Astrocyte of the hippocampus (primary cell): Measurements from ENCODE around the gene CUBN.

Experiments used
- DNase-seq: peaks from one replicate; pipeline ENCODE4 v3.0.0; 2011; ENCODE audit warnings: low read depth, low spot score

Gene CUBN

GRCh38 chr10:16789261-16789660, 340.4 kb downstream of the CUBN start:
- DNase-seq: peak; percentile 59

- no peak for DNase-seq
Measured at GRCh38 chr10:16788778-16789177, 340.8 kb downstream of the CUBN start.

DNA sequence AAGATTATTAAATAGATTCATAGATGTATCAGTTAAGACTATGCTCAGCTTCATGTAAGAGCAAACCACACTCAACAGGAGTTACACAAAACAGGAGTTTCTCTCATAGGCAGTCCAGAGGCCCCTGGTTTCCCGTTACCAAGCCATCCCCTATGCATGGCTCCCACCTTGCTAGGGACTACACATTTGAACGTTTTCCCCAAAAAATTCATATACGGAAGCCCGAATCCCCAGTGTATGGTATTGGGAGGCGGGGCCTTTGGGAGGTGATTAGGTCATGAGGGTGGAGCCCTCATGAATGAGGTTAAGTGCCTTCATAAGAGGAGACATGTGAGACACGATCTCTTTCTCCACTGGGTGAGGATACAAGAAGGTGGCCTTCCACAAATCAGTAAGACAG, 341.5 kb downstream of the CUBN start:
- DNase-seq: no peak

DNA sequence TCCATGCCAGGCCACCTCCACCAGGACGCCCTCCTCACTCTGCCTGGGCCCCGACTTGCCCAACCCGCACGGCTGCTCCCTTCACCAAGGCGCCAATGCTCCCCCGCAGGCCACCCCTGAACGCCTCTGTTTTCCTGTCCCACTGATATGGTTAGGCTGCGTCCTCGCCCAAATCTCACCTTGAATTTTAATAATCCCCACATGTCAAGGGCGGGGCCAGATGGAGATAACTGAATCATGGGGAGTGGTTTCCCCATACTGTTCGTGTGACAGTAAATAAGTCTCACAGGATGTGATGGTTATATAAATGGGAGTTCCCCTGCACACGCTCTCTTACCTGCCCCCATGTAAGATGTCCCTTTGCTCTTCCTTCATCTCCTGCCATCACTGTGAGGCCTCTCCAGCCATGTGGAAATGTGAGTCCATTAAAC, 342.2 kb downstream of the CUBN start:
- DNase-seq: no peak

DNA sequence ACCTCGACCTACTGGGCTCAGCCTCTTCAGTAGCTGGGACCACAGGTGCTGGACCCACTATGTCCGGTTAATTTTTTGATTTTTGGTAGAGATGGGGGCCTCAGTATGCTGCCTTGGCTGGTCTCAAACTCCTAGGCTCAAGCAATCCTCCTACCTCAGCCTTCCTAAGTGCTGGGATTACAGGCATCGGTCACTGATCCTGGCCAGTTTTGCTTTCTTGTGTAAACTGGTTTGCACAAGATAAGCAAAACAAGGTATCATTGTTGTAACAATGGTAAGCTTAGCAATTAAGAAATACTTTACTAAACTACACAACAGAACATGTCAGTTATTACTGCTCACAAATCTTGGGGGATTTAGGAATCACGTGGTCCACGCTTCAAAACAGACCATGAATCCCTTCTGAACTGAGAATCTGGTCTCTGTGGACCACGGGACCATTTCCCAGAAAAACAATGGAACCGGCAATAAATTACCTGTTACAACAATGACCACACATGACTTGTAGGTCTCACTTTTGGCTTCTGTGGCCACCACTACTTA, 349.2 kb downstream of the CUBN start:
- no peak for DNase-seq

- DNase-seq: no peak
Measured at GRCh38 chr10:16779384-16779915, 350.2 kb downstream of the CUBN start.

DNA sequence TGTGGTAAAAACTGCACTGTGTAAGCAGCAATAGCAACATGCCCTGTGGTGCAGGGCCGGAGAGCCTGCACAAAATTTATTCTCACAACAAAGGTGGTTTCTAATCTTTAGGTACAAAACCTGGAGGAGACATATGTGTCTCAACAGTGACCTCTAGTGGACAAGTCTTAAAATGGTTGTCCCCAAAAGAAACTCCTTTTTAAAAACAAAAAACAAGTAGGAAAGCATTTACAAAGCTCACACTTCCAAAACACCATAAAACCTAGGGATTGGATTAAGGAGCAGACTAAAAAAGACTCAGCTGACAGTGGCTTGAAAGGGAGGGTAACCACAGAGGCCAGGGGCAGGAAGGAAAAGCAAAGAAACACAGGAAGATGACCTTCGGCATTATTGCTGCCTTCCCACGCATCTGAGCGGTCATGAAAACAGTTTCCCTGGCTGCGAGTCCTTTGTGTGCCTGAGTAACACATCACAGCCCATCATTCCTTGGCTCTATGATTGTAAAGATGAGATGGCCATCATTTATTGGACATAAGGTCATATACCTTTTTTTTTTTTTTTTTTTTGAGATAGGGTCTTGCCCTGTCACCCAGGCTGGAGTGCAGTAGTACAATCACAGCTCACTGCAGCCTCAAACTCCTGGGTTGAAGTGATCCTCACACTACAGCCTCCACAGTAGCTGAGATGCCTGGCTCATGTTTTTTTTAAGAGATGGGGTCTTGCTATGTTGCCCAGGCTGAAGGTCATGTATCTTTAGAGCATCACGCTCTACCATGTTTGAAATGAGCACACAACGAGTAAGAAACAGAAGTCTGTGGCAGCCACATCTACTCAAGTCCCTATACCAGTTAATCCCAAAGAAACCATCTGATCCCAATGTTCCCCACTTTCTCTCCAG, 351.9 kb downstream of the CUBN start:
- peak; percentile 67 for DNase-seq

DNA sequence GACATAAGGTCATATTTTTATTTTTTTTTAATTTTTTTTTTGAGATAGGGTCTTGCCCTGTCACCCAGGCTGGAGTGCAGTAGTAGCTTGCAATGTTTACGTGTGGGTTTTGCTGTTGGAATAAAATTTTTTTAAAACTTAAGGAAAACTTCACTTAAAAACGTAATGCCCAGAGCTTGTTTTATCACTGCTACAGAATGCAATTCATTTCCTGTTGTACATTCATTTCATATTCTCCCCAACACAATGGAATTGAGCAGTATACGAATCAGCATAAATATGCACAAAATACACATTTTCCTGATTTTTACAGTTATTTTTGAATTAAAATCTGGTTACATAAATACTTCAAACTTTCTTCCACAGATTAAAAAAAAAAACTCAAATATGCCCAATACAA, 352.7 kb downstream of the CUBN start:
- no peak for DNase-seq
